OCI-LY1 (cell line): ENCODE results near the gene CAPS.

ENCODE experiments used
- H2AFZ ChIP-seq: fragments of 200-600 bp; sonication (generic), shearing (Covaris generic); 2 replicates; pipeline ENCODE4 v1.6.0; 2014; ENCODE audit warnings: antibody characterized with exemption, mild to moderate bottlenecking, low read length
- H3F3A ChIP-seq: fragments of 200-600 bp; sonication (generic), shearing (Covaris generic); 2 replicates; pipeline ENCODE4 v1.6.0; 2014; ENCODE audit warnings: mild to moderate bottlenecking, antibody characterized with exemption, low read length, moderate library complexity; ENCODE audit not compliant: insufficient read depth
- H3K27ac ChIP-seq: fragments of 200-600 bp; sonication (generic); 2 replicates; pipeline ENCODE4 v1.5.1; 2014; ENCODE audit warnings: low read length, mixed run types, mild to moderate bottlenecking, low read depth; ENCODE audit not compliant: poor library complexity, severe bottlenecking
- H3K27me3 ChIP-seq: fragments of 200-600 bp; sonication (generic); 2 replicates; pipeline ENCODE4 v1.6.0; 2014; ENCODE audit warnings: antibody characterized with exemption, mild to moderate bottlenecking, low read length, moderate library complexity; ENCODE audit not compliant: insufficient read depth
- H3K36me3 ChIP-seq: fragments of 200-600 bp; sonication (generic); 2 replicates; pipeline ENCODE4 v1.6.1; 2014; ENCODE audit warnings: mild to moderate bottlenecking, antibody characterized with exemption, low read length, moderate library complexity, mixed read lengths; ENCODE audit not compliant: insufficient read depth
- H3K4me1 ChIP-seq: fragments of 200-600 bp; sonication (generic); 2 replicates; pipeline ENCODE4 v1.5.1; 2014; ENCODE audit warnings: mild to moderate bottlenecking, low read length, moderate library complexity; ENCODE audit not compliant: insufficient read depth, severe bottlenecking
- H3K4me2 ChIP-seq: fragments of 200-600 bp; sonication (generic), shearing (Covaris generic); 2 replicates; pipeline ENCODE4 v1.6.1; 2014; ENCODE audit warnings: low read length
- H3K4me3 ChIP-seq: fragments of 200-600 bp; sonication (generic); 2 replicates; pipeline ENCODE4 v1.5.1; 2014; ENCODE audit warnings: low read length, low read depth, mild to moderate bottlenecking, mixed read lengths; ENCODE audit not compliant: poor library complexity, severe bottlenecking
- H3K79me2 ChIP-seq: fragments of 200-600 bp; shearing (Covaris generic); 2 replicates; pipeline ENCODE4 v1.6.1; 2016; ENCODE audit warnings: mixed run types, low read length, mixed read lengths; ENCODE audit not compliant: insufficient read depth
- H3K9ac ChIP-seq: fragments of 200-600 bp; sonication (generic), shearing (Covaris generic); 2 replicates; pipeline ENCODE4 v1.6.1; 2014; ENCODE audit warnings: mild to moderate bottlenecking, low read length, mixed read lengths
- H3K9me2 ChIP-seq: fragments of 200-600 bp; sonication (generic), shearing (Covaris generic); 2 replicates; pipeline ENCODE4 v1.6.1; 2014; ENCODE audit warnings: low read depth, mild to moderate bottlenecking, low read length, mixed read lengths
- H3K9me3 ChIP-seq: fragments of 200-600 bp; shearing (Covaris generic); 2 replicates; pipeline ENCODE4 v1.6.1; 2014; ENCODE audit warnings: low read length, mixed read lengths
- H4K20me1 ChIP-seq: fragments of 200-600 bp; sonication (generic), shearing (Covaris generic); 2 replicates; pipeline ENCODE4 v1.6.0; 2016; ENCODE audit warnings: mild to moderate bottlenecking, low read length; ENCODE audit not compliant: insufficient read depth
- EZH2 ChIP-seq: fragments of 200-600 bp; sonication (generic), shearing (Covaris generic); IDR thresholded peaks from 2 replicates; pipeline ENCODE4 v1.8.0; 2017; ENCODE audit warnings: borderline replicate concordance, mixed run types, mild to moderate bottlenecking, antibody characterized with exemption, low read length, moderate library complexity, mixed read lengths
- TF ChIP-seq, protein P1 (sequence below): fragments of 200-600 bp; sonication (generic), shearing (Covaris generic); IDR thresholded peaks from 2 replicates; pipeline ENCODE4 v1.5.1; 2017; ENCODE audit warnings: mild to moderate bottlenecking, antibody characterized with exemption, low read length, moderate library complexity, mixed read lengths

Gene CAPS

GRCh38 chr19:5936292-5936592, 22.2 kb downstream of the CAPS start:
- no peak overlapping the region for H3K4me2 ChIP-seq
- H3K4me3 ChIP-seq, result no peak overlapping the region
- peaks cover 77% of the 10 kb centered on the region for H3K36me3 ChIP-seq
- no peak overlapping the region for H3K9ac ChIP-seq
- H4K20me1 ChIP-seq, result no peaks in the 10 kb centered on the region
- H3F3A ChIP-seq, result no peaks in the 10 kb centered on the region
- no peaks in the 10 kb centered on the region for H3K9me3 ChIP-seq
- H3K79me2 ChIP-seq, result no peaks in the 10 kb centered on the region
- H2AFZ ChIP-seq, result no peak overlapping the region
- no peaks in the 10 kb centered on the region for H3K9me2 ChIP-seq
- H3K27ac ChIP-seq, result no peak overlapping the region
- no peaks in the 10 kb centered on the region for H3K27me3 ChIP-seq
- H3K4me1 ChIP-seq, result no peaks in the 10 kb centered on the region
- TF ChIP-seq EZH2, result no peak
- TF ChIP-seq, protein P1, sequence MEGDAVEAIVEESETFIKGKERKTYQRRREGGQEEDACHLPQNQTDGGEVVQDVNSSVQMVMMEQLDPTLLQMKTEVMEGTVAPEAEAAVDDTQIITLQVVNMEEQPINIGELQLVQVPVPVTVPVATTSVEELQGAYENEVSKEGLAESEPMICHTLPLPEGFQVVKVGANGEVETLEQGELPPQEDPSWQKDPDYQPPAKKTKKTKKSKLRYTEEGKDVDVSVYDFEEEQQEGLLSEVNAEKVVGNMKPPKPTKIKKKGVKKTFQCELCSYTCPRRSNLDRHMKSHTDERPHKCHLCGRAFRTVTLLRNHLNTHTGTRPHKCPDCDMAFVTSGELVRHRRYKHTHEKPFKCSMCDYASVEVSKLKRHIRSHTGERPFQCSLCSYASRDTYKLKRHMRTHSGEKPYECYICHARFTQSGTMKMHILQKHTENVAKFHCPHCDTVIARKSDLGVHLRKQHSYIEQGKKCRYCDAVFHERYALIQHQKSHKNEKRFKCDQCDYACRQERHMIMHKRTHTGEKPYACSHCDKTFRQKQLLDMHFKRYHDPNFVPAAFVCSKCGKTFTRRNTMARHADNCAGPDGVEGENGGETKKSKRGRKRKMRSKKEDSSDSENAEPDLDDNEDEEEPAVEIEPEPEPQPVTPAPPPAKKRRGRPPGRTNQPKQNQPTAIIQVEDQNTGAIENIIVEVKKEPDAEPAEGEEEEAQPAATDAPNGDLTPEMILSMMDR, result no peak

- H3K9me3 ChIP-seq, result no peaks in the 10 kb centered on the region
- no peak overlapping the region for H3K27ac ChIP-seq
- H3K4me2 ChIP-seq, result no peak overlapping the region
- H4K20me1 ChIP-seq, result no peaks in the 10 kb centered on the region
- no peak overlapping the region for H2AFZ ChIP-seq
- H3K4me1 ChIP-seq, result no peaks in the 10 kb centered on the region
- no peak overlapping the region for H3K9ac ChIP-seq
- H3K27me3 ChIP-seq, result no peaks in the 10 kb centered on the region
- no peaks in the 10 kb centered on the region for H3F3A ChIP-seq
- peaks cover 73% of the 10 kb centered on the region for H3K36me3 ChIP-seq
- H3K9me2 ChIP-seq, result no peaks in the 10 kb centered on the region
- H3K4me3 ChIP-seq, result no peak overlapping the region
- no peaks in the 10 kb centered on the region for H3K79me2 ChIP-seq
- no peak for TF ChIP-seq EZH2
- TF ChIP-seq, protein P1, result no peak
Observed at GRCh38 chr19:5937550-5937949, 23.5 kb downstream of the CAPS start.

DNA sequence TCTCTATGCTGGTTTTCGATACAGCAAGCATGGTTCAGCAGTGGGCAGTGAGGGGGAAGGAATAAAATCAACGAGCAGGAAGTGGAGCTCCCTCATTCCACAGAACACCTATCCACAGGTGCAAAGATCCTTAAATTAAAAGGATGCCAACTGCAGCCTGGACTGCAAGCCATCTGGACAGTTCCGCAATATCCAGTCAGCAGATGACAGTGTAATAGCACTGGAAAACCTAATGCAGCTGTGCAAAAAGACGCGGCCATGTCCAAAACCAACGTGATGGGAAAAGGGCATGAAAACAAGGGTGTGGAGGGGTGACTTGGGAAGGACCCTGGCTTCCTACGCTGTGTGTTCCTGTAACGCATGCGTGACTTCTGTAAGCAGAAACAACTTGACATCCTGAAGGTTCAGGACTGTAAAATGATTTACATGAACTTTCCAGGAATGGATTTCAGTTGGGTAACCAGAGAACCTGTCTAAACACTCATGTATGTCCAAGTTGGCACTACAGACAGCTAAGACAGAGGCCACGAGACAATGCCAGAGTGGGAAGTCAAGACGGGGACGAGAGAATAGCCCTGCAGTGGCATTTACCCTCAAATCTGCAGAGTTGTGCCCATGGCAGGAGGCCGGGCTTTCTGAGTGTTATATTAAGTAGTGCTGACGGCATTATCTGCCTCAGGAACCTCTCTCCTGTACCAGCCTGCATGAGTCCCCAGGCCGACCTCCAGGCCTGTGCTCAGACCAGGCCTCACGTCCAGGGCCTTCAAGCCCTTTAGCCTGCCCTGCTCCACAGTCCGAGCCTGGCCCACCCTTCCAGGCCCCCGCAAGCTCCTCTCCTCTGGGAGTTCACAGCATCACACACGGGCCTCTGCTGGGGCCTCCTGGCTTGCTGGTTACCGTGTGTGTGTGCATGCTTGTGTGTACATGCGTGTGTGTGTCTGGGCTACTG, 26.5 kb downstream of the CAPS start:
- no peaks in the 10 kb centered on the region for H3K27me3 ChIP-seq
- TF ChIP-seq EZH2, result no peak
- TF ChIP-seq, protein P1, result no peak
- no peak overlapping the region for H3K9ac ChIP-seq
- no peak overlapping the region for H2AFZ ChIP-seq
- H3K36me3 ChIP-seq, result peaks cover 58% of the 10 kb centered on the region
- H3K79me2 ChIP-seq, result no peaks in the 10 kb centered on the region
- no peaks in the 10 kb centered on the region for H3K4me1 ChIP-seq
- H3K27ac ChIP-seq, result no peak overlapping the region
- no peaks in the 10 kb centered on the region for H3K9me3 ChIP-seq
- no peaks in the 10 kb centered on the region for H3F3A ChIP-seq
- no peaks in the 10 kb centered on the region for H3K9me2 ChIP-seq
- no peaks in the 10 kb centered on the region for H4K20me1 ChIP-seq
- no peak overlapping the region for H3K4me2 ChIP-seq
- no peak overlapping the region for H3K4me3 ChIP-seq
